Mesodermal cell (in vitro differentiated cells): ENCODE results near the gene DGKB.

Experiments used
- H3K27ac ChIP-seq: 2 replicates; pipeline ENCODE4 v1.7.0; 2013; ENCODE audit warnings: mild to moderate bottlenecking, low read depth, low read length, moderate library complexity; ENCODE audit not compliant: severe bottlenecking
- H3K36me3 ChIP-seq: 2 replicates; pipeline ENCODE4 v1.7.1; 2013; ENCODE audit warnings: mild to moderate bottlenecking, low read length, moderate library complexity; ENCODE audit not compliant: control insufficient read depth, insufficient read depth
- H3K4me1 ChIP-seq: one replicate; pipeline ENCODE4 v1.7.1; 2013; ENCODE audit warnings: mild to moderate bottlenecking, low read length; ENCODE audit not compliant: insufficient read depth, control insufficient read depth, poor library complexity, severe bottlenecking
- H3K4me3 ChIP-seq: 2 replicates; pipeline ENCODE4 v1.7.0; 2013; ENCODE audit warnings: low read length, control low read depth, mild to moderate bottlenecking; ENCODE audit not compliant: insufficient read depth, poor library complexity, severe bottlenecking; ENCODE audit errors: extremely low read depth
- H3K9me3 ChIP-seq: 2 replicates; pipeline ENCODE4 v1.7.1; 2013; ENCODE audit warnings: mild to moderate bottlenecking, low read length, moderate library complexity; ENCODE audit not compliant: control insufficient read depth
- WGBS, 2 experiments: methylation state at CpG; one replicate each; pipeline ENCODE4 v1.1.5; 2013; ENCODE audit warnings: missing lambda C conversion rate in 2 of 2; ENCODE audit not compliant: insufficient coverage in 2 of 2; 5-methylcytosine and 5-hydroxymethylcytosine counted together

Gene DGKB

DNA sequence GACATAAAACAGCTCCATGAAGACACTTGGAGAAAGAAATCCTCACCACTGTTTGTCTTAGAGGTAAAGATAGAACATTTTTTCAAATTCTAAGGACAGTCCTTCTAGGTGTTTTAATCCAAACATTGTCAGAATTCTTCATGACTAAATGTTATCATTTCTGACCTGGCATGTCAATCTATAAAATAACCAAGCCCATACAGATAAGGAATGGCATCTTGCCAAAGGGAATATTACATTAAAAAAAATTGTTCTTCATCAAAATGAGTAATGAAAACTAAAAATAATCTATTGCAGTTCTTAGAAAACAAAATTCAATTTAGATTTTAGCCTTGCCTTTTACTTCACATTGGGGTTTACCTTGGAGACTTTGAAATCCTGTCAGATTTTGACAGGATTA lies 33.6 kb downstream of the DGKB start:
- Histone ChIP-seq H3K27ac (no peak overlapping the region), H3K36me3 (no peaks in the 10 kb centered on the region), H3K9me3 (no peaks in the 10 kb centered on the region), H3K4me3 (no peak overlapping the region), H3K4me1 (no peaks in the 10 kb centered on the region)

DNA sequence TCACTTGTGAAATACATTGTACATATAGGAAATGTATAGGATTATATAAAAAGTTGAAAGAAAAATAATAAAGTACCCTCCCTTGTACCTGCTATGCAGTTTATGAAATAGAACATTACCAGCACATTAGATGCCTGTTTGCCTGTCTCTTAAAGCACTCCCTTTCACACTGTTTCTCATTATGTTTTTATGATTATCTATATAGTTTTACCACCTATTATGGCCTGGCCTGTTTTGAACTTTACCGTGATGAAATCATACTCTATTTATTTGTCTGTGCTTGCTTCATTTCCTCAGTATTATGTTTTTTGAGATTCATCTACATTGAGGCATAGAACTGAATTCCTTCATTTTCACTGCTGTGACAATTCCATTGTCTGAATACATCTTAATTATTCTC lies 41.1 kb downstream of the DGKB start:
- Histone ChIP-seq H3K9me3 (no peaks in the 10 kb centered on the region), H3K4me3 (no peak overlapping the region), H3K4me1 (no peaks in the 10 kb centered on the region), H3K36me3 (no peaks in the 10 kb centered on the region), H3K27ac (no peak overlapping the region)
- no CpG with 5 or more reads among the region's 1 CpG for WGBS, 2 experiments

DNA sequence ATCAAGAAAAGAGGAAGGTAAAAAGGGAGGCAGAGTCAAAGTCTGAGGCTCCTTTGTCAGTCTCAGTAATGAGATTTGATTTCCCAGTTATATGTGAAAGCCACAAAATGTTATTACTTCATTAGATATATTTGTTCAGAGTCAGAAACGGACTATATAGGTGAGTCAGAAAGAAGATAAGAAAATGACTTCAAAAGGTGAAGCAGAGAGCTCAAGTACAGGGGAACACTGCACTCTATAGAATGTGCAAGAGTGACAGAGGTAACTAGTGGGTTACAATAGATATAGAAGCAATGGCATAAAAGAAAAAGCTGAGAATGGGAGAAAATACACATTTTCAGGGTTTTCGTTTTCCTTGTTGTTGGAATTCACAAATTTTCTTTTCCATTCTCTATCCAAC lies 43.3 kb downstream of the DGKB start:
- no peaks in the 10 kb centered on the region for H3K36me3 ChIP-seq
- H3K4me1 ChIP-seq, result no peaks in the 10 kb centered on the region
- H3K27ac ChIP-seq, result no peak overlapping the region
- 100% methylated on average over 1 of the region's 2 CpGs; no CpG with 5 or more reads in 1 of the 2 experiments for WGBS, 2 experiments
- H3K9me3 ChIP-seq, result peaks cover 5% of the 10 kb centered on the region
- no peak overlapping the region for H3K4me3 ChIP-seq

DNA sequence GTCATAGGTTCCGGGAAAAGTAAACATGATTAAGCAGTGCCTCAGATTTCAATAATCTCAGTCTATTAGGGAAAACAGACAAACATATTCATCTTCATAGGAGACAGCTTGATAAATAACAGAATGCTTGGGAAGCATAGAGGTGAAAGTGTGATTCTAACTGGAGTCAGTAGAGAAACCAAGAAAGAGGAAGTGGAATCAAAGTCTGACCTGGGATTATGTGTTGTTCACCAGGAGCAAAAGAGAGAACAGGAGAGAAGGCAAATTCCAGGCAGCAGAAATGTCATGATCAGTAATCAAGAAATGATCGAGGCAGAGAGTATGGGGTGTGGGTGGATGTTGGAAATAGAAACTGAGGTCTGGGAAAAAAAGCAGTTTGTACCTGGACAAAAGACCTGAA lies 43.7 kb downstream of the DGKB start:
- H3K9me3 ChIP-seq, result peaks cover 9% of the 10 kb centered on the region
- no peak overlapping the region for H3K4me3 ChIP-seq
- no peak overlapping the region for H3K27ac ChIP-seq
- 87 to 93% methylated on average over 1 of the region's 2 CpGs for WGBS, 2 experiments
- no peaks in the 10 kb centered on the region for H3K36me3 ChIP-seq
- H3K4me1 ChIP-seq, result no peaks in the 10 kb centered on the region

DNA sequence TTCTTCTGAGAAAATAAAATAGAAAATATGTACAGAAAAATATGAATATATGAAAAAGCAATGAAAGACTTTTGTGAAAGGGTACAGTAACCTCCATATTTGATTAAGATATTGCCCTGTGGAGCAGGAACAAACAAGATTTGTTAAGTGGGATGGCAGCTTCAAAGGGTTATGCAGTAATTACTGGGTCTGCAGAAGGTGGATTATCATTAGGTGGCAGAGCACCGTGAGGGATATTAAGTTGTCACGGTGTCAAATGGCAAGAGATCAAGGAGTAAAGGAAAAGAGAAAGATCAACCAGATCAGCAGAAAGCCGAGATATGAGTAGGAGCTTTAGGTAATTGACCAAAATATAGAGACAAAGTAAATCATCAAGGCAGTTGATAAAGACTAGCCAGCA lies 44.1 kb downstream of the DGKB start:
- no peak overlapping the region for H3K27ac ChIP-seq
- no peak overlapping the region for H3K4me3 ChIP-seq
- H3K36me3 ChIP-seq, result no peaks in the 10 kb centered on the region
- peaks cover 10% of the 10 kb centered on the region for H3K9me3 ChIP-seq
- no peaks in the 10 kb centered on the region for H3K4me1 ChIP-seq
- WGBS, 2 experiments, result 90% methylated on average over 2 of the region's 3 CpGs

DNA sequence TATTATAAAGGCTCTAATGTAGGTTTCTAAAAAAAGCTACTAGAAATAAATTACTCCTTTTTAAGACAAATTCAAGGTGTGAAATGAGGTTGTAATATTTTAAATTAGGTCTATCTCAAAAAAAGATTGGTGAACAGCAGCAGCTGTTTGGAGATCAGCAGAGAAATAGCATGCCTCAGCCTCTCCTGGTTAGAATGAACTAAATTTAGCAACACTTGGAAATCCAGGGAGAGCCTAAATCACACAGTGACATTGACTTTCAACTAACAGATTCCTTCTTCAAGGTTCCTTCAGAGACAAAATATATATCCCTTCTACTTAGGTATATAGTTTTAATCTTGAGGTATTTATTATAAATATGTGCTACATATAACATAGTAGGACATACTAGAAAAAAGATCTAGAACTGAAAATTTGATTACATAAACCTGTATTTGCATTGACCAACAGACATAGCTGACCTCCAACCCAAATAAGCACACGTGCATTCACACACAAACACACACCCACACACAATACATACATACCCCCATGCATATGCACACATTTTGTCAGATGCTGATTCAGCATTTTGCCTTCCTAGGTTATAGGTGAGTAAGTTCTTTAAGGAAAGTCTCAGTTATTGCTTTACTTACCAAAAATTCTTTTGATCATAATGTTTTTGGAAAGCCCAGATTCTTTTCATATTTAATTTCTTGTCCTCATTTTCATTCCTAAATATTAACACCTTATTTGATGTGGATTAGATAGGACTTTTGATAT lies 47.3 kb downstream of the DGKB start:
- H3K4me1 ChIP-seq, result peaks cover under 1% of the 10 kb centered on the region
- 60% methylated on average over 1 of the region's 1 CpG; no CpG with 5 or more reads in 1 of the 2 experiments for WGBS, 2 experiments
- no peaks in the 10 kb centered on the region for H3K36me3 ChIP-seq
- peaks cover 10% of the 10 kb centered on the region for H3K9me3 ChIP-seq
- no peak overlapping the region for H3K27ac ChIP-seq
- no peak overlapping the region for H3K4me3 ChIP-seq

DNA sequence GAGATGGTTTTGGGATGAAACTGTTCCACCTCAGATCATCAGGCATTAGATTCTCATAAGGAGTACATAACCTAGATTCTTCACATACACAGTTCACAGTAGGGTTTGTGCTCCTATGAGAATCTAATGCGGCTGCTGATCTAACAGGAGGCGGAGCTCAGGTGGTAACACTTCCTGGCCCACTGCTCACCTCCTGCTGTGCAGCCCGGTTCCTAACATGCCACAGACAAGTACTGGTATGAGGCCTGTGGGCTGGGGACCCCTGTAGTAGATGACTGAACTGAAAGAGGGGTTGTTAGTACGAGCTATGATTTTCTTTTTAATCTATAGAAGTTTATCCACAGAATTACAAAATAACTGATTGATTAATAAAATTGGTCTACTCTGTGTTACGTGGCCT lies 48.1 kb downstream of the DGKB start:
- no peak overlapping the region for H3K4me3 ChIP-seq
- peaks cover 4% of the 10 kb centered on the region for H3K4me1 ChIP-seq
- no peaks in the 10 kb centered on the region for H3K36me3 ChIP-seq
- 90 to 94% methylated on average over 2 to 3 of the region's 5 CpGs for WGBS, 2 experiments
- peaks cover 10% of the 10 kb centered on the region for H3K9me3 ChIP-seq
- no peak overlapping the region for H3K27ac ChIP-seq

DNA sequence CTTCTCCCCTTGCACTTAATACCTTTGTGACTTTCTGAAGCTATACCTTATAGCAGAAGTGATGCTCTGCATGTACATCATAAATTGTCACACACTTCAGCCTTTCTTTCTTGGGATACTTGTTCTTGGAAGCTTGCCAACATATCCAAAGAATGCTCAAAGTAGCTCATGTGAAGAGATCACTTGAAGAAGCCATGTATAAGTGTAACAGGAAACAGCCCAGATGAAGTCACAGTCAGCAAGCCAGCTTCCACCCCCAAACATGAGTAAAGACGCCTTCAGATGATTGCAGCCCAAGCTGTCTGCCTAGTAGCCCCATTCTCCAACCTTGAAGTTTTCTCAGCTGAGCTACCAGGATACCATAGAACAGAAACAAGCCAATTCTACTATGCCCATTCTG lies 50.9 kb downstream of the DGKB start:
- no peak overlapping the region for H3K27ac ChIP-seq
- peaks cover 4% of the 10 kb centered on the region for H3K4me1 ChIP-seq
- WGBS, 2 experiments, result 67% methylated on average over 1 of the region's 1 CpG; no CpG with 5 or more reads in 1 of the 2 experiments
- peaks cover 10% of the 10 kb centered on the region for H3K9me3 ChIP-seq
- H3K36me3 ChIP-seq, result no peaks in the 10 kb centered on the region
- H3K4me3 ChIP-seq, result no peak overlapping the region

DNA sequence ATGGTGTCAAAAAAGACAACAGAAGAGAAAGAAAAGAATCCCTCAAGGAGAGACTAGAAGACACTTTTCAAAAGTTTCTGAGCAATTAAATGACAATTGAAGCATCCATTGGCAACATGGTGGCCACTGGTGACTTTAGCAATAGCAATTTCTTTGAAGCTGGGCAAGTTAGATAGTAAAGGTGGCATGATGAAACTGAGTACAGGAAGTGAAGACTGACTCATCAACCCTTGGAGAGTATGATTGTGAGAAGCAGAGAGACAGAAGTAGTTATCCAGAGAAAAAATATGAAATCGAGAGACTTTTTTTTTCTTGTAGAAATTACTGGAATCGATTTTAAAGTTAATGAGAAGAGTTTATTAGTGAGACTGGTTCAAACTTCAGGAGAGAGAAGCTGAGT lies 52.5 kb downstream of the DGKB start:
- Histone ChIP-seq H3K4me1 (peaks cover 4% of the 10 kb centered on the region), H3K4me3 (no peak overlapping the region), H3K27ac (no peak overlapping the region), H3K36me3 (no peaks in the 10 kb centered on the region), H3K9me3 (peaks cover 10% of the 10 kb centered on the region)
- 85 to 100% methylated on average over 2 of the region's 2 CpGs for WGBS, 2 experiments

DNA sequence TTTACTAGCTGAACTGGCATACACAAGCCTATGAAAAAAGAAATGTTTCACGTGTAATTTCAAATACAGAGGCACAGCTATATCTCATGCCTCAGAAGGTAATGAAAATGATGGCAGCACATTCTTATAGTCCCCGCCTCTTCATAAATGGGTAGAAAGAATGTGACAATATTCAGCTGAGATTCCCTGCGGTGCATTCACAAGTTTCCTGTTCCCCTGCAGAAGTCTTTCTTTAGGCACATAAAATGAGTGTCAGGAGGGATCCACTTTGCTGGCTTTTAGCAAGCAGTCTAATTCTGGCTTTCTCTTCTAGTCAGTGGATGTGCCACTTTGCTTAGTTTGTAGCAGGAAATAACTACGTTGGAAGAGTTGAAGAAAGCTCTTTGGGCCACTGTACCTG lies 56.1 kb downstream of the DGKB start:
- no peak overlapping the region for H3K27ac ChIP-seq
- peaks cover 4% of the 10 kb centered on the region for H3K4me1 ChIP-seq
- no peaks in the 10 kb centered on the region for H3K9me3 ChIP-seq
- no peaks in the 10 kb centered on the region for H3K36me3 ChIP-seq
- WGBS, 2 experiments, result 56 to 100% methylated on average over 1 to 3 of the region's 4 CpGs
- H3K4me3 ChIP-seq, result no peak overlapping the region

DNA sequence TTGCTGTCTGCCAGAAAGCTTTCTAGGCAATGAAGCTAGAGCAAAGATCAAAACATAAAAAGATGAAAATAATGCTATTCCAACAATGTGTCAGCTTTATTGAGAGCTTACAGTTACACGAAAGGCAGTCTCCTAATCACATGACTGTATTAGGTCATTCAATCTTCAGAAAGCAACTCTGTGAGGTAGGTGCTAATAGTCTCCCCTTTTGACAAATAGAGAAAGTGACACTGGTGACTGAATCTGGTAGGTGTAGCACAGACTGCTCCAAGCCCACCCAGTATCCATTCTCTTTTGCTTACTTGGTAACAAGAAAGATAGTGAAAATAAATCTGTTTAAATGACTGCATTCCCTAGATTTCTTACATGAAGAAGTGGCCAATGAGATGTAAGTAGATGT lies 58.8 kb downstream of the DGKB start:
- Histone ChIP-seq H3K4me3 (no peak overlapping the region), H3K4me1 (no peaks in the 10 kb centered on the region), H3K27ac (no peak overlapping the region), H3K9me3 (no peaks in the 10 kb centered on the region), H3K36me3 (no peaks in the 10 kb centered on the region)
- WGBS, 2 experiments, result 83% methylated on average over 1 of the region's 1 CpG; no CpG with 5 or more reads in 1 of the 2 experiments
